GM12891 (cell line): Measurements from ENCODE around the gene TMPRSS5.

ENCODE experiments used
- PAX5 ChIP-seq: IDR thresholded peaks from 2 replicates; pipeline ENCODE4 v1.6.1; 2011; ENCODE audit warnings: low read length, moderate library complexity, mild to moderate bottlenecking; ENCODE audit not compliant: insufficient read depth, severe bottlenecking
- POLR2A ChIP-seq: IDR thresholded peaks from 2 replicates; pipeline ENCODE4 v1.6.1; 2011; ENCODE audit warnings: low read depth, low read length, control low read depth
- POLR2AphosphoS5 ChIP-seq: IDR thresholded peaks from 2 replicates; pipeline ENCODE4 v1.6.1; 2011; ENCODE audit warnings: low read depth, low read length, control low read depth
- POU2F2 ChIP-seq: IDR thresholded peaks from 2 replicates; pipeline ENCODE4 v1.6.1; 2011; ENCODE audit warnings: low read depth, mild to moderate bottlenecking, control low read depth, low read length, moderate library complexity
- SPI1 ChIP-seq: IDR thresholded peaks from 2 replicates; pipeline ENCODE4 v1.6.1; 2011; ENCODE audit warnings: low read depth, low read length, control low read depth
- TAF1 ChIP-seq: IDR thresholded peaks from 2 replicates; pipeline ENCODE4 v1.6.1; 2011; ENCODE audit warnings: low read depth, low read length, control low read depth

DNA sequence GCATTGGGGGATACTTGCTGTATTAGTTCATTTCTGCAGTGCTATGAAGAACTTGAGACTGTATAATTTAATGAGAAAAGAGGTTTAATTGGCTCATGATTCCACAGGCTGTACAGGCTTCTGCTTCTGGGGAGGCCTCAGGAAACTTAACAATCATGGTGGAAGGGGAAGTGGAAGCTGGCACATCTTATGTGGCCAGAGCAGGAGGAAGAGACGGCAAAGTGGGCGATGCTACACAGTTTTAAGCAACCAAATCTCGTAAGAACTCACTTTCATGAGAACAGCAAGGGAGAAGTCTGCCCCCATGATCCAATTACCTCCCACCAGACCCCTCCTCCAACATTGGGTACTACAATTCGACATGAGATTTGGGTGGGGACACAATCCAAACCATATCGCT is 55.1 kb downstream of the TMPRSS5 start:
- TF ChIP-seq TAF1, result no peak
- no peak for TF ChIP-seq POLR2A
- TF ChIP-seq POLR2AphosphoS5, result no peak
- no peak for TF ChIP-seq SPI1
- TF ChIP-seq POU2F2, result no peak
- TF ChIP-seq PAX5, result no peak
